NCI-H2107 treated with DMSO at 0.1 percent for 48 hours (cell line): ENCODE measurements around the gene NOP56.
A peak's percentile ranks its signal among the peaks of the same experiment; 100 is the strongest.

Source experiments
- DNase-seq: peaks from one replicate; lab custom pipeline; 2025; ENCODE audit not compliant: unreplicated experiment; lab: John Stamatoyannopoulos, UW

Gene NOP56

GRCh38 chr20:2640260-2640659 is 12.2 kb upstream of the NOP56 start:
- DNase-seq = no peak

- DNase-seq = no peak
These were observed 11.5 kb upstream of the NOP56 start for GRCh38 chr20:2640899-2641298.

GRCh38 chr20:2643708-2644107 is 8.7 kb upstream of the NOP56 start:
- no peak for DNase-seq

- DNase-seq = no peak
These were observed 508 bp downstream of the NOP56 start for GRCh38 chr20:2652724-2653555.

GRCh38 chr20:2653556-2654383 is 1.3 kb downstream of the NOP56 start:
- no peak for DNase-seq

- no peak for DNase-seq
These were observed 2.0 kb downstream of the NOP56 start for GRCh38 chr20:2654384-2654822.

- DNase-seq = no peak
These were observed 2.4 kb downstream of the NOP56 start for GRCh38 chr20:2654831-2655230.

GRCh38 chr20:2655331-2656116 is 3.1 kb downstream of the NOP56 start:
- DNase-seq = no peak

GRCh38 chr20:2656471-2657117 is 4.2 kb downstream of the NOP56 start:
- DNase-seq = no peak

- no peak for DNase-seq
These were observed 4.8 kb downstream of the NOP56 start for GRCh38 chr20:2657241-2657640.

GRCh38 chr20:2657674-2658073 is 5.2 kb downstream of the NOP56 start:
- no peak for DNase-seq

- DNase-seq = no peak
These were observed 6.3 kb downstream of the NOP56 start for GRCh38 chr20:2658414-2659354.

- DNase-seq = no peak
These were observed 7.1 kb downstream of the NOP56 start for GRCh38 chr20:2659547-2659946.

GRCh38 chr20:2663364-2663886 is 11.0 kb downstream of the NOP56 start:
- no peak for DNase-seq

GRCh38 chr20:2663887-2664719 is 11.7 kb downstream of the NOP56 start, which contains the start of gene IDH3B:
Gene IDH3B, minus strand, starts transcription at chr20:2664216. Its CDS starts 28 bp downstream, at chr20:2664188.
- peak; percentile 58 for DNase-seq

- no peak for DNase-seq
These were observed 19.5 kb downstream of the NOP56 start for GRCh38 chr20:2671977-2672376.

GRCh38 chr20:2672446-2672845 is 20.0 kb downstream of the NOP56 start:
- DNase-seq = no peak

GRCh38 chr20:2673453-2673852 is 21.0 kb downstream of the NOP56 start:
- DNase-seq = no peak
